ENCODE results near the gene TGFB1I1. TPM values are rescaled to one million over a fixed set of nuclear protein-coding genes. Genes with fewer than 3 reads are reported as not detected.

Gene TGFB1I1
- total and polyA plus RNA-seq, 7 donors: 4.5 to 11.5 (median 8.3) TPM

GRCh38 chr16:31456988-31457360 is 15.0 kb upstream of the TGFB1I1 start:
- peaks cover 74% of the 10 kb centered on the region for H3K4me1 ChIP-seq
- peaks cover 3 to 13% of the 10 kb centered on the region in 2 donors for H3K36me3 ChIP-seq (ENCODE audit: insufficient read depth in 1 of 2, low read depth in 1 of 2)
- intact Hi-C loops (cut with DNase I): loop anchor here in 1 of 2 donors (10.0 kb wide), 1 partner anchor 242 kb away; the partner anchor contains the start of genes PYDC1 and TRIM72
- H3K27ac ChIP-seq: peak overlapping the region; percentile 100
- peak overlapping the region; percentile 98 for H3K4me3 ChIP-seq
- DNase-seq: peak in 1 of 2 donors; percentile 38
- no peak for TF ChIP-seq CTCF (IDR thresholded peaks at IDR 0.05)
- no peaks in the 10 kb centered on the region for H3K9me3 ChIP-seq
- ATAC-seq: no peak
- no peaks in the 10 kb centered on the region for H3K27me3 ChIP-seq (ENCODE audit: insufficient read depth in 3 of 3, low read length in 2 of 3)
- WGBS, 3 donors: 63 to 68% (median 63%) methylated on average over 8 of the region's 8 CpGs

- intact Hi-C loops (cut with DNase I): loop anchor here (2.0 to 10.0 kb wide), 2 partner anchors 51 to 243 kb away; partner anchors contain the start of genes PYDC1 (in 1 of the 2), RUSF1 (in 1 of the 2) and TRIM72 (in 1 of the 2)
Measured at GRCh38 chr16:31458073-31458843, 13.7 kb upstream of the TGFB1I1 start.

GRCh38 chr16:31458844-31459686 is 12.9 kb upstream of the TGFB1I1 start, which contains the start of gene ARMC5:
Gene ARMC5 (plus strand): TSS chr16:31459501. CDS start chr16:31459525, 24 bp downstream.
- intact Hi-C loops (cut with DNase I): loop anchor here (2.0 to 10.0 kb wide), 2 partner anchors 50 to 244 kb away; partner anchors contain the start of genes PYDC1 (in 1 of the 2), RUSF1 (in 1 of the 2) and TRIM72 (in 1 of the 2)
- ATAC-seq (peak; percentile 78 to 85 (median 82)), DNase-seq (peak; percentile 97 to 99)
- Histone ChIP-seq H3K4me1 (peaks cover 54% of the 10 kb centered on the region), H3K27me3 (ENCODE audit: insufficient read depth in 3 of 3, low read length in 2 of 3) (no peaks in the 10 kb centered on the region), H3K36me3 (ENCODE audit: insufficient read depth in 1 of 2, low read depth in 1 of 2) (peaks cover 6 to 34% of the 10 kb centered on the region in 2 donors), H3K27ac (peak within 1 kb of the TSS; percentile 100), H3K4me3 (peak within 1 kb of the TSS; percentile 98), H3K9me3 (no peaks in the 10 kb centered on the region)
- TF ChIP-seq CTCF (IDR thresholded peaks at IDR 0.05): peak; percentile 65
- 0 to 1% (median 0%) methylated on average over 87 to 91 of the region's 91 CpGs for WGBS, 3 donors

More at GRCh38 chr16:31458073-31458843, 13.7 kb upstream of the TGFB1I1 start:
- peak overlapping the region; percentile 98 for H3K4me3 ChIP-seq
- no peaks in the 10 kb centered on the region for H3K9me3 ChIP-seq
- no peak for TF ChIP-seq CTCF (IDR thresholded peaks at IDR 0.05)
- no peaks in the 10 kb centered on the region for H3K27me3 ChIP-seq (ENCODE audit: insufficient read depth in 3 of 3, low read length in 2 of 3)
- H3K4me1 ChIP-seq: peaks cover 61% of the 10 kb centered on the region
- H3K36me3 ChIP-seq (ENCODE audit: insufficient read depth in 1 of 2, low read depth in 1 of 2): peaks cover 6 to 26% of the 10 kb centered on the region in 2 donors
- peak overlapping the region; percentile 100 for H3K27ac ChIP-seq
- 0 to 1% (median 1%) methylated on average over 41 to 42 of the region's 42 CpGs for WGBS, 3 donors
- DNase-seq (peak; percentile 68 to 89), ATAC-seq (peak; percentile 34 to 47 (median 38))

GRCh38 chr16:31459687-31460581 is 12.0 kb upstream of the TGFB1I1 start:
- peak; percentile 81 to 87 (median 83) for ATAC-seq
- intact Hi-C loops (cut with DNase I): loop anchor here (2.0 to 10.0 kb wide), 4 partner anchors 49 to 405 kb away; partner anchors contain the start of genes PYDC1 (in 1 of the 2), RUSF1 (in 1 of the 2) and TRIM72 (in 1 of the 2)
- H3K36me3 ChIP-seq (ENCODE audit: insufficient read depth in 1 of 2, low read depth in 1 of 2): peaks cover 9 to 42% of the 10 kb centered on the region in 2 donors
- no peaks in the 10 kb centered on the region for H3K9me3 ChIP-seq
- TF ChIP-seq CTCF (IDR thresholded peaks at IDR 0.05): no peak
- peak overlapping the region; percentile 98 for H3K4me3 ChIP-seq
- H3K27ac ChIP-seq: peak overlapping the region; percentile 100
- WGBS, 3 donors: 2 to 3% (median 2%) methylated on average over 46 to 61 of the region's 61 CpGs
- peak; percentile 100 for DNase-seq
- peaks cover 47% of the 10 kb centered on the region for H3K4me1 ChIP-seq
- H3K27me3 ChIP-seq (ENCODE audit: insufficient read depth in 3 of 3, low read length in 2 of 3): no peaks in the 10 kb centered on the region

Data from psoas muscle (tissue), 8 donors.